GM12872 (cell line): ENCODE results near the gene PRRC2C.

ENCODE experiments used
- CTCF ChIP-seq: IDR thresholded peaks from 3 replicates; pipeline ENCODE4 v1.5.1; 2011; ENCODE audit warnings: low read depth, mild to moderate bottlenecking, low read length, moderate library complexity; ENCODE audit not compliant: insufficient read depth

PRRC2C gene

GRCh38 chr1:171628225-171628624 lies 142.9 kb downstream of the PRRC2C start:
- TF ChIP-seq CTCF: no peak

GRCh38 chr1:171635661-171636060 lies 150.3 kb downstream of the PRRC2C start:
- no peak for TF ChIP-seq CTCF

- TF ChIP-seq CTCF: no peak
Measured at GRCh38 chr1:171636141-171636540, 150.8 kb downstream of the PRRC2C start.

DNA sequence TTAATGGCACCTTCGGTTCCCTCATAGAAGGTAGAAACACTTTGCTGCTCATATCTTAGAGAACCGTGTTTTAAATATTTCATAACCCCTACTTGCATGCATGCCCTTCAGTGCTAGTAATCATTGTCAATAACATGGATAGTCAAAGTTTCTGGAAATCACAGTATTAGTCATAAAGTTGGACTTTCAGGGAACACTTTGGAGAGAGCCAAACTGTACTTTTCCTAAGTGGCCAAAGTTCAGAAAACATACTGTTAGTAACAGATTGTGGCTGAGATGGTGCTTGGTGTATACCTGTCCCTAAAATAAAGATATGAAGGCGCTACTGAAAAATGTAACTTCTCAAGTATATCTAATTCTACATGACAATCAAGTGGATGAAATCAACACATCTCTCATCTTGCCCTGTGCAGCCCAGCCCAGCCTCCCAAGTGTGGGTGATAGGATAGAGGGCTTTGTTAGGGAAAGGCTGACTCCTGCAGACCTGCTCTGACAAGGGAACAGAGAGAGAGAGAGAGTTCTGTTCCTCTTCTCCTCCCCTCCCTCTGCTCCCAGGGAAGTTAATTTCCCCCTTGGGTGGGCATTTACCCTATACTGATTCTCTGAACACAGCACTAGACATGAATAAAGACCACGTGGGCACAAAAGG lies 152.7 kb downstream of the PRRC2C start:
- no peak for TF ChIP-seq CTCF

GRCh38 chr1:171640225-171640624 lies 154.9 kb downstream of the PRRC2C start:
- no peak for TF ChIP-seq CTCF

DNA sequence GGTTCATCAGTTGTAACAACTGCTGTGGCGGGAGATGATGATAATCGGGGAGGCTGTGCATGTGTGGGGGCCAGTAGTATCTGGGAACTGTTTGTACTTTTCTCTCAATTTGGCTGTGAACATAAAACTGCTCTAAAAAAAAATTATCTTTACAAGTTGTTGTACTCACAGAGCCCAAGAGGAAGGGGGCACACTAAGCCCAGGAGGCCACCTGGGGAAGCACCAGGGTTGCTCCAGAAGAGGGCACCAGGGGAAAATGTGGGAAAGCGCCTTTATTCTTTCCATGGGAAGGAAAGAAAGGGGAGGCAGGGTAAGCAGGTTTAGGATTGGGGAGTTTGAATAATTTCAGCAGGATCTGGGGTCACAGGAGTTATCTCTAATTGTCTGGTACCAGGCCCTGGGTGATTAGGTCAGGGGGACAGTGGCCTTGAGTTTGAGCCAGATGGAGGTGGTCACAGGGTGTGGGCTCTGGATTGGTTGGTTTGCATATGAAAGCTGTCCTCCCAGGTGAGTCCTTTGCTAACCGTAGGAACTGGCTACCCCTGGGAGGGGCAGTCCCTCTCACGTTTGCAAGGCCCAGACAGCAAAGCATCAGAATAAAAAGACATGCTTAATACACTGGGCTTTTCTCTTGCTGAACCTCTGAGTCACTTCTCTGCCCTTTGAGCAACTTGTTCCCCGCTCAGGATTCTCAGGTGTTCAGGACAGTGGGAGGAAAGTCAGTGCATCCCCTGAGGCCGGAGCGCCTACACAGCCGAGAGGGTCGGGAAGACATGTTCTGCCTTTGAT lies 155.9 kb downstream of the PRRC2C start:
- TF ChIP-seq CTCF: no peak

GRCh38 chr1:171642197-171642596 lies 156.9 kb downstream of the PRRC2C start:
- no peak for TF ChIP-seq CTCF
